Neural cell (in vitro differentiated cells): ENCODE data around the gene NUSAP1. TPM values are rescaled to one million over a fixed set of nuclear protein-coding genes. Genes with fewer than 3 reads are reported as not detected.

ENCODE experiments used
- H2AFZ ChIP-seq: fragments of 200-600, 300-800 bp; sonication (generic), shearing (Covaris generic); 2 replicates; pipeline ENCODE4 v1.6.0; 2014; ENCODE audit warnings: low read depth, mild to moderate bottlenecking, antibody characterized with exemption, low read length, moderate library complexity
- H3F3A ChIP-seq: fragments of 200-600 bp; shearing (Covaris generic); 2 replicates; pipeline ENCODE4 v1.6.1; 2016; ENCODE audit warnings: mild to moderate bottlenecking, moderate library complexity, mixed read lengths, antibody characterized with exemption, low read length; ENCODE audit not compliant: insufficient read depth, poor library complexity, severe bottlenecking
- H3K27ac ChIP-seq: fragments of 200-600, 300-800 bp; sonication (generic), shearing (Covaris generic); 2 replicates; pipeline ENCODE4 v1.5.1; 2014; ENCODE audit warnings: mild to moderate bottlenecking, low read length, moderate library complexity
- H3K27me3 ChIP-seq: fragments of 300-800, 200-600 bp; sonication (generic), shearing (Covaris generic); 2 replicates; pipeline ENCODE4 v1.6.0; 2014; ENCODE audit warnings: mild to moderate bottlenecking, low read depth, low read length, moderate library complexity; ENCODE audit not compliant: insufficient read depth
- H3K36me3 ChIP-seq: fragments of 300-800, 200-600 bp; sonication (generic), shearing (Covaris generic); 2 replicates; pipeline ENCODE4 v1.5.1; 2014; ENCODE audit warnings: mild to moderate bottlenecking, antibody characterized with exemption, low read length, moderate library complexity; ENCODE audit not compliant: insufficient read depth
- H3K4me2 ChIP-seq: fragments of 300-800, 200-600 bp; sonication (generic), shearing (Covaris generic); 2 replicates; pipeline ENCODE4 v1.6.0; 2014; ENCODE audit warnings: mild to moderate bottlenecking, low read length
- H3K4me3 ChIP-seq: fragments of 300-800, 200-600 bp; sonication (generic), shearing (Covaris generic); 2 replicates; pipeline ENCODE4 v1.5.1; 2014; ENCODE audit warnings: mild to moderate bottlenecking, low read length, moderate library complexity
- H3K79me2 ChIP-seq: fragments of 200-600 bp; shearing (Covaris generic); replicated peaks from 2 replicates; pipeline ENCODE4 v1.6.0; 2014; ENCODE audit warnings: mild to moderate bottlenecking, low read length, moderate library complexity; ENCODE audit not compliant: insufficient read depth
- H3K9ac ChIP-seq: fragments of 300-800, 200-600 bp; sonication (generic), shearing (Covaris generic); 2 replicates; pipeline ENCODE4 v1.6.1; 2016; ENCODE audit warnings: mild to moderate bottlenecking, low read length, mixed read lengths
- H3K9me2 ChIP-seq: fragments of 200-600 bp; shearing (Covaris generic); 2 replicates; pipeline ENCODE4 v1.6.1; 2016; ENCODE audit warnings: mild to moderate bottlenecking, low read length, mixed read lengths; ENCODE audit not compliant: insufficient read depth
- H3K9me3 ChIP-seq: fragments of 200-600, 300-800 bp; sonication (generic), shearing (Covaris generic); 2 replicates; pipeline ENCODE4 v1.6.1; 2016; ENCODE audit warnings: mild to moderate bottlenecking, mixed run types, low read length, moderate library complexity, mixed read lengths
- H4K20me1 ChIP-seq: fragments of 200-600 bp; shearing (Covaris generic); 2 replicates; pipeline ENCODE4 v1.6.1; 2016; ENCODE audit warnings: mild to moderate bottlenecking, mixed run types; ENCODE audit not compliant: insufficient read depth
- EP300 ChIP-seq: fragments of 450-650 bp; conservative IDR thresholded peaks from 2 replicates; pipeline ENCODE4 v1.6.1; 2014; ENCODE audit warnings: antibody characterized with exemption, mild to moderate bottlenecking, moderate library complexity; ENCODE audit not compliant: poor library complexity, severe bottlenecking
- EZH2 ChIP-seq: fragments of 200-600, 300-800 bp; shearing (Covaris generic), sonication (generic); IDR thresholded peaks from 2 replicates; pipeline ENCODE4 v1.6.1; 2014; ENCODE audit warnings: antibody characterized with exemption, low read length, borderline replicate concordance, mild to moderate bottlenecking; ENCODE audit not compliant: insufficient read depth, poor library complexity, severe bottlenecking
- MXI1 ChIP-seq: fragments of 450-650 bp; conservative IDR thresholded peaks from 2 replicates; pipeline ENCODE4 v1.6.1; 2014; ENCODE audit warnings: antibody characterized with exemption, mild to moderate bottlenecking; ENCODE audit not compliant: poor library complexity, severe bottlenecking
- POLR2AphosphoS5 ChIP-seq: IDR thresholded peaks from 2 replicates; pipeline ENCODE4 v1.6.1; 2012
- RAD21 ChIP-seq: fragments of 450-650 bp; conservative IDR thresholded peaks from 2 replicates; pipeline ENCODE4 v1.6.1; 2014; ENCODE audit warnings: antibody characterized with exemption, mild to moderate bottlenecking, moderate library complexity
- SMC3 ChIP-seq: fragments of 450-650 bp; conservative IDR thresholded peaks from 2 replicates; pipeline ENCODE4 v1.6.1; 2014; ENCODE audit warnings: antibody characterized with exemption, mild to moderate bottlenecking, moderate library complexity; ENCODE audit not compliant: poor library complexity
- TAF1 ChIP-seq: IDR thresholded peaks from 2 replicates; pipeline ENCODE4 v1.6.1; 2012; ENCODE audit warnings: low read depth
- polyA plus RNA-seq: library from polyadenylated mRNA; depleted of rRNA; stranded (reverse); fragments of >200 nt; gene quantifications from 2 replicates; pipeline ENCODE4 v1.2.3, GENCODE V29; 2014
- TF ChIP-seq, protein P1 (sequence below): IDR thresholded peaks from 2 replicates; pipeline ENCODE4 v1.6.1; 2012; ENCODE audit warnings: borderline replicate concordance
- TF ChIP-seq, protein P2 (sequence below): fragments of 450-650 bp; IDR thresholded peaks from 2 replicates; pipeline ENCODE4 v1.5.1; 2014; ENCODE audit warnings: antibody characterized with exemption, mild to moderate bottlenecking, moderate library complexity; ENCODE audit not compliant: poor library complexity, severe bottlenecking

Gene NUSAP1
- polyA plus RNA-seq, 1 donor from 2014 or later = 13.6 TPM

- H3K27me3 ChIP-seq = no peaks in the 10 kb centered on the region
- H3K9ac ChIP-seq = no peak overlapping the region
- no peak overlapping the region for H3K27ac ChIP-seq
- TF ChIP-seq, protein P1, sequence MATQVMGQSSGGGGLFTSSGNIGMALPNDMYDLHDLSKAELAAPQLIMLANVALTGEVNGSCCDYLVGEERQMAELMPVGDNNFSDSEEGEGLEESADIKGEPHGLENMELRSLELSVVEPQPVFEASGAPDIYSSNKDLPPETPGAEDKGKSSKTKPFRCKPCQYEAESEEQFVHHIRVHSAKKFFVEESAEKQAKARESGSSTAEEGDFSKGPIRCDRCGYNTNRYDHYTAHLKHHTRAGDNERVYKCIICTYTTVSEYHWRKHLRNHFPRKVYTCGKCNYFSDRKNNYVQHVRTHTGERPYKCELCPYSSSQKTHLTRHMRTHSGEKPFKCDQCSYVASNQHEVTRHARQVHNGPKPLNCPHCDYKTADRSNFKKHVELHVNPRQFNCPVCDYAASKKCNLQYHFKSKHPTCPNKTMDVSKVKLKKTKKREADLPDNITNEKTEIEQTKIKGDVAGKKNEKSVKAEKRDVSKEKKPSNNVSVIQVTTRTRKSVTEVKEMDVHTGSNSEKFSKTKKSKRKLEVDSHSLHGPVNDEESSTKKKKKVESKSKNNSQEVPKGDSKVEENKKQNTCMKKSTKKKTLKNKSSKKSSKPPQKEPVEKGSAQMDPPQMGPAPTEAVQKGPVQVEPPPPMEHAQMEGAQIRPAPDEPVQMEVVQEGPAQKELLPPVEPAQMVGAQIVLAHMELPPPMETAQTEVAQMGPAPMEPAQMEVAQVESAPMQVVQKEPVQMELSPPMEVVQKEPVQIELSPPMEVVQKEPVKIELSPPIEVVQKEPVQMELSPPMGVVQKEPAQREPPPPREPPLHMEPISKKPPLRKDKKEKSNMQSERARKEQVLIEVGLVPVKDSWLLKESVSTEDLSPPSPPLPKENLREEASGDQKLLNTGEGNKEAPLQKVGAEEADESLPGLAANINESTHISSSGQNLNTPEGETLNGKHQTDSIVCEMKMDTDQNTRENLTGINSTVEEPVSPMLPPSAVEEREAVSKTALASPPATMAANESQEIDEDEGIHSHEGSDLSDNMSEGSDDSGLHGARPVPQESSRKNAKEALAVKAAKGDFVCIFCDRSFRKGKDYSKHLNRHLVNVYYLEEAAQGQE = no peak
- no peak for TF ChIP-seq EP300
- no peak for TF ChIP-seq EZH2
- no peak for TF ChIP-seq SMC3
- TF ChIP-seq MXI1 = no peak
- TF ChIP-seq, protein P2, sequence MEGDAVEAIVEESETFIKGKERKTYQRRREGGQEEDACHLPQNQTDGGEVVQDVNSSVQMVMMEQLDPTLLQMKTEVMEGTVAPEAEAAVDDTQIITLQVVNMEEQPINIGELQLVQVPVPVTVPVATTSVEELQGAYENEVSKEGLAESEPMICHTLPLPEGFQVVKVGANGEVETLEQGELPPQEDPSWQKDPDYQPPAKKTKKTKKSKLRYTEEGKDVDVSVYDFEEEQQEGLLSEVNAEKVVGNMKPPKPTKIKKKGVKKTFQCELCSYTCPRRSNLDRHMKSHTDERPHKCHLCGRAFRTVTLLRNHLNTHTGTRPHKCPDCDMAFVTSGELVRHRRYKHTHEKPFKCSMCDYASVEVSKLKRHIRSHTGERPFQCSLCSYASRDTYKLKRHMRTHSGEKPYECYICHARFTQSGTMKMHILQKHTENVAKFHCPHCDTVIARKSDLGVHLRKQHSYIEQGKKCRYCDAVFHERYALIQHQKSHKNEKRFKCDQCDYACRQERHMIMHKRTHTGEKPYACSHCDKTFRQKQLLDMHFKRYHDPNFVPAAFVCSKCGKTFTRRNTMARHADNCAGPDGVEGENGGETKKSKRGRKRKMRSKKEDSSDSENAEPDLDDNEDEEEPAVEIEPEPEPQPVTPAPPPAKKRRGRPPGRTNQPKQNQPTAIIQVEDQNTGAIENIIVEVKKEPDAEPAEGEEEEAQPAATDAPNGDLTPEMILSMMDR = no peak
- no peak for TF ChIP-seq POLR2AphosphoS5
- TF ChIP-seq RAD21 = no peak
- TF ChIP-seq TAF1 = no peak
- no peaks in the 10 kb centered on the region for H3K9me2 ChIP-seq
- H3K9me3 ChIP-seq = no peaks in the 10 kb centered on the region
- H2AFZ ChIP-seq = no peak overlapping the region
- no peak overlapping the region for H3K4me3 ChIP-seq
- H3F3A ChIP-seq = no peaks in the 10 kb centered on the region
- no peak overlapping the region for H3K4me2 ChIP-seq
- no peaks in the 10 kb centered on the region for H3K36me3 ChIP-seq
- no peaks in the 10 kb centered on the region for H4K20me1 ChIP-seq
- no peaks in the 10 kb centered on the region for H3K79me2 ChIP-seq
Measured at GRCh38 chr15:41411441-41411840, 78.8 kb downstream of the NUSAP1 start.

- Histone ChIP-seq H3K9me3 (no peaks in the 10 kb centered on the region), H3K27ac (no peak overlapping the region)
Measured at GRCh38 chr15:41416128-41416741, 83.6 kb downstream of the NUSAP1 start.

More at GRCh38 chr15:41416128-41416741, 83.6 kb downstream of the NUSAP1 start:
- Histone ChIP-seq H2AFZ (peak overlapping the region; percentile 97), H3K27me3 (no peaks in the 10 kb centered on the region), H3F3A (no peaks in the 10 kb centered on the region), H3K9ac (peak overlapping the region; percentile 93), H3K4me3 (peak overlapping the region; percentile 99), H3K9me2 (no peaks in the 10 kb centered on the region), H3K4me2 (peak overlapping the region; percentile 96), H3K36me3 (no peaks in the 10 kb centered on the region), H4K20me1 (peaks cover 4% of the 10 kb centered on the region), H3K79me2 (peaks cover 40% of the 10 kb centered on the region)
- no peak for TF ChIP-seq SMC3
- TF ChIP-seq TAF1 = no peak
- TF ChIP-seq POLR2AphosphoS5 = no peak
- TF ChIP-seq, protein P1 = no peak
- no peak for TF ChIP-seq EZH2
- TF ChIP-seq, protein P2 = no peak
- no peak for TF ChIP-seq MXI1
- no peak for TF ChIP-seq RAD21
- TF ChIP-seq EP300 = no peak
